Upper lobe of left lung (tissue), 4 donors: Measurements from ENCODE around the gene MED25.

Source experiments
- CTCF ChIP-seq, 6 experiments: fragments of 450-650 bp in 4 of 6; fragments of 200-600 bp in 2 of 6; sonication (generic) in 2 of 6; IDR thresholded peaks; one replicate each; pipeline ENCODE4 v1.5.1; 2016 to 2019; ENCODE audit warnings: antibody characterized with exemption in 6 of 6
- POLR2A ChIP-seq, 4 donors: fragments of 450-650 bp; IDR thresholded peaks; one replicate each; pipeline ENCODE4 v1.5.1; 2016 to 2017; ENCODE audit warnings: antibody characterized with exemption in 4 of 4, mild to moderate bottlenecking in 2 of 4
- POLR2AphosphoS5 ChIP-seq, 2 donors: sonication (generic); formaldehyde crosslinking; IDR thresholded peaks; one replicate each; pipeline ENCODE4 v1.5.1; 2017; ENCODE audit warnings: antibody characterized with exemption in 2 of 2

- TF ChIP-seq CTCF (IDR thresholded peaks at IDR 0.05) (no peak), POLR2A (IDR thresholded peaks at IDR 0.05) (no peak), POLR2AphosphoS5 (IDR thresholded peaks at IDR 0.05) (no peak)
Measured at GRCh38 chr19:49855277-49855675, 37.2 kb downstream of the MED25 start.
